Sigmoid colon (tissue), 7 donors: Measurements from ENCODE around the gene TBX18. TPM values are rescaled to one million over a fixed set of nuclear protein-coding genes. Genes with fewer than 3 reads are reported as not detected.

Experiments
- DNase-seq: peaks from one replicate; pipeline ENCODE4 v3.0.0-alpha.2; 2019
- H3K27ac ChIP-seq, 4 donors: fragments of 200-600 bp; sonication (generic); one replicate each; pipeline ENCODE4 v1.5.1; 2016 to 2019; ENCODE audit warnings: mild to moderate bottlenecking in 1 of 4
- H3K27me3 ChIP-seq, 3 donors: fragments of 200-600 bp; sonication (generic); one replicate each; pipeline ENCODE4 v1.5.1; 2019; ENCODE audit warnings: mild to moderate bottlenecking in 1 of 3
- H3K36me3 ChIP-seq, 4 donors: fragments of 200-600 bp; sonication (generic); one replicate each; pipeline ENCODE4 v1.5.1; 2016 to 2019
- H3K4me1 ChIP-seq, 4 donors: fragments of 200-600 bp; sonication (generic); one replicate each; pipeline ENCODE4 v1.5.1; 2017 to 2019
- H3K4me3 ChIP-seq, 4 donors: fragments of 200-600 bp; sonication (generic); one replicate each; pipeline ENCODE4 v1.5.1; 2017 to 2019; ENCODE audit warnings: mild to moderate bottlenecking in 2 of 4, moderate library complexity in 1 of 4
- H3K9me3 ChIP-seq, 4 donors: fragments of 200-600 bp in 3 of 4; sonication (generic) in 3 of 4; one replicate each; pipeline versions ENCODE4 v1.5.1 to v1.6.1; 2013 to 2019
- CTCF ChIP-seq, 4 experiments: fragments of 450-650 bp in 3 of 4; fragments of 200-600 bp in 1 of 4; IDR thresholded peaks; one replicate each; pipeline ENCODE4 v1.5.1; 2016 to 2019; ENCODE audit warnings: antibody characterized with exemption in 4 of 4, mild to moderate bottlenecking in 3 of 4, moderate library complexity in 2 of 4
- EP300 ChIP-seq, 4 donors: sonication (generic); formaldehyde crosslinking; IDR thresholded peaks; one replicate each; pipeline ENCODE4 v1.6.1; 2017; ENCODE audit warnings: antibody characterized with exemption in 4 of 4
- POLR2A ChIP-seq, 2 donors: fragments of 450-650 bp; IDR thresholded peaks; one replicate each; pipeline ENCODE4 v1.6.1; 2016; ENCODE audit warnings: antibody characterized with exemption in 2 of 2, mild to moderate bottlenecking in 2 of 2, moderate library complexity in 2 of 2
- POLR2AphosphoS5 ChIP-seq, 4 donors: sonication (generic); formaldehyde crosslinking; IDR thresholded peaks; one replicate each; pipeline ENCODE4 v1.6.1; 2017; ENCODE audit warnings: antibody characterized with exemption in 4 of 4
- WGBS, 2 donors: extraction: QIAGEN DNeasy Blood & Tissue Kit; methylation state at CpG; one replicate each; pipeline ENCODE4 v1.1.7; 2013; 5-methylcytosine and 5-hydroxymethylcytosine counted together
- intact Hi-C: fragments of 100-400 bp; cut with DNase I; formaldehyde crosslinking; loops from one replicate; pipeline ENCODE4 v1.15.1; 2023
- polyA plus RNA-seq, 3 donors: library from polyadenylated mRNA; stranded (reverse); fragments of 200-250 nt; gene quantifications; one replicate each; pipeline ENCODE4 v1.2.3, GENCODE V29; 2013
- total RNA-seq, 4 donors: library from RNA; depleted of rRNA; stranded (reverse); fragments of >200 nt; gene quantifications; one replicate each; pipeline ENCODE4 v1.1.0, GENCODE V29; 2016
- donor health status: healthy with polysubstance abuse.
- donor health status: Bipolar disorder and iron deficiency.
- donor health status: healthy.

TBX18 gene
- total and polyA plus RNA-seq, 7 donors = under 0.01 to 4.6 (median 0.49) TPM

GRCh38 chr6:84733889-84734288 lies 30.5 kb downstream of the TBX18 start:
- no peak overlapping the region for H3K4me3 ChIP-seq
- H3K4me1 ChIP-seq = no peaks in the 10 kb centered on the region
- 67 to 70% methylated on average over 2 of the region's 2 CpGs for WGBS, 2 donors
- no peaks in the 10 kb centered on the region for H3K9me3 ChIP-seq
- DNase-seq = no peak
- TF ChIP-seq POLR2A (IDR thresholded peaks at IDR 0.05) (no peak), CTCF (IDR thresholded peaks at IDR 0.05) (no peak), EP300 (IDR thresholded peaks at IDR 0.05) (no peak), POLR2AphosphoS5 (IDR thresholded peaks at IDR 0.05) (no peak)
- H3K36me3 ChIP-seq = no peaks in the 10 kb centered on the region
- no peak overlapping the region for H3K27ac ChIP-seq
- intact Hi-C loops = no loop called here
- no peaks in the 10 kb centered on the region for H3K27me3 ChIP-seq

GRCh38 chr6:84731901-84732300 lies 32.5 kb downstream of the TBX18 start:
- no peak overlapping the region for H3K4me3 ChIP-seq
- intact Hi-C loops = no loop called here
- no peak overlapping the region for H3K27ac ChIP-seq
- no peaks in the 10 kb centered on the region for H3K9me3 ChIP-seq
- no peaks in the 10 kb centered on the region for H3K4me1 ChIP-seq
- no peaks in the 10 kb centered on the region for H3K36me3 ChIP-seq
- no peak for DNase-seq
- TF ChIP-seq CTCF (IDR thresholded peaks at IDR 0.05) (no peak), POLR2AphosphoS5 (IDR thresholded peaks at IDR 0.05) (no peak), POLR2A (IDR thresholded peaks at IDR 0.05) (no peak), EP300 (IDR thresholded peaks at IDR 0.05) (no peak)
- no peaks in the 10 kb centered on the region for H3K27me3 ChIP-seq

GRCh38 chr6:84731401-84731800 lies 33.0 kb downstream of the TBX18 start:
- H3K9me3 ChIP-seq = no peaks in the 10 kb centered on the region
- 17 to 77% methylated on average over 3 of the region's 3 CpGs for WGBS, 2 donors
- DNase-seq = no peak
- H3K27ac ChIP-seq = no peak overlapping the region
- intact Hi-C loops = no loop called here
- no peaks in the 10 kb centered on the region for H3K27me3 ChIP-seq
- no peaks in the 10 kb centered on the region for H3K36me3 ChIP-seq
- no peaks in the 10 kb centered on the region for H3K4me1 ChIP-seq
- no peak overlapping the region for H3K4me3 ChIP-seq
- no peak for TF ChIP-seq POLR2A (IDR thresholded peaks at IDR 0.05)
- TF ChIP-seq EP300 (IDR thresholded peaks at IDR 0.05) = no peak
- TF ChIP-seq CTCF (IDR thresholded peaks at IDR 0.05) = no peak
- no peak for TF ChIP-seq POLR2AphosphoS5 (IDR thresholded peaks at IDR 0.05)

GRCh38 chr6:84728602-84729001 lies 35.8 kb downstream of the TBX18 start:
- Histone ChIP-seq H3K27ac (no peak overlapping the region), H3K4me1 (no peaks in the 10 kb centered on the region), H3K4me3 (no peak overlapping the region), H3K9me3 (no peaks in the 10 kb centered on the region), H3K27me3 (no peaks in the 10 kb centered on the region), H3K36me3 (no peaks in the 10 kb centered on the region)
- no peak for TF ChIP-seq POLR2AphosphoS5 (IDR thresholded peaks at IDR 0.05)
- TF ChIP-seq CTCF (IDR thresholded peaks at IDR 0.05) = no peak
- no peak for TF ChIP-seq POLR2A (IDR thresholded peaks at IDR 0.05)
- no peak for TF ChIP-seq EP300 (IDR thresholded peaks at IDR 0.05)
- intact Hi-C loops = no loop called here
- DNase-seq = no peak

GRCh38 chr6:84719152-84719551 lies 45.2 kb downstream of the TBX18 start:
- intact Hi-C loops = no loop called here
- Histone ChIP-seq H3K4me3 (no peak overlapping the region), H3K36me3 (no peaks in the 10 kb centered on the region), H3K27me3 (no peaks in the 10 kb centered on the region), H3K9me3 (no peaks in the 10 kb centered on the region), H3K4me1 (no peaks in the 10 kb centered on the region), H3K27ac (no peak overlapping the region)
- WGBS, 2 donors = 68 to 90% methylated on average over 2 of the region's 2 CpGs
- DNase-seq = no peak
- no peak for TF ChIP-seq EP300 (IDR thresholded peaks at IDR 0.05)
